HL-60 (cell line): Measurements from ENCODE around the gene MCU.

Experiments used
- CTCF ChIP-seq: IDR thresholded peaks from one replicate; pipeline ENCODE4 v1.5.1; 2011; ENCODE audit warnings: low read length, control low read depth, inconsistent platforms; ENCODE audit not compliant: insufficient read depth
- GABPA ChIP-seq: IDR thresholded peaks from 2 replicates; pipeline ENCODE4 v1.6.1; 2012; ENCODE audit warnings: low read depth
- POLR2AphosphoS5 ChIP-seq: IDR thresholded peaks from 2 replicates; pipeline ENCODE4 v1.6.1; 2012; ENCODE audit warnings: low read depth
- REST ChIP-seq: IDR thresholded peaks from 2 replicates; pipeline ENCODE4 v1.6.1; 2012; ENCODE audit warnings: low read depth; ENCODE audit not compliant: insufficient replicate concordance
- SPI1 ChIP-seq: IDR thresholded peaks from 2 replicates; pipeline ENCODE4 v1.6.1; 2012; ENCODE audit warnings: low read depth, mild to moderate bottlenecking, borderline replicate concordance

GRCh38 chr10:72913287-72913686, 221.3 kb downstream of the MCU start:
- TF ChIP-seq CTCF (no peak), REST (no peak), GABPA (no peak), POLR2AphosphoS5 (no peak), SPI1 (no peak)
